ENCODE measurements around the gene UBE2V1. TPM values are rescaled to one million over a fixed set of nuclear protein-coding genes. Genes with fewer than 3 reads are reported as not detected.

Gene UBE2V1
- total and polyA plus RNA-seq, 2 of the 13 experiments (the other 11 are each of a cell fraction or from before 2014, with no cell fraction given) = 81.3 to 132 TPM

GRCh38 chr20:50138479-50139393 lies 25.8 kb upstream of the UBE2V1 start (continued):
- TF ChIP-seq MIER2 (CRISPR knock-in tag; IDR thresholded peaks at IDR 0.05) (no peak), DR1 (CRISPR knock-in tag; IDR thresholded peaks at IDR 0.05) (peak; percentile 24; the same call in 1 of the 2 replicates), ZNF251 (CRISPR knock-in tag; IDR thresholded peaks at IDR 0.05) (no peak), THAP8 (CRISPR knock-in tag; IDR thresholded peaks at IDR 0.05; ENCODE audit: borderline replicate concordance) (0 out of 2 replicates have a peak, but pooled peaks have one; percentile 45), ZNF788 (CRISPR knock-in tag; IDR thresholded peaks at IDR 0.05; ENCODE audit: borderline replicate concordance) (peak; percentile 11; the same call in 1 of the 2 replicates), NCOA2 (CRISPR knock-in tag; IDR thresholded peaks at IDR 0.05) (0 out of 2 replicates have a peak, but pooled peaks have one; percentile 25), YEATS4 (CRISPR knock-in tag; IDR thresholded peaks at IDR 0.05; ENCODE audit: borderline replicate concordance) (no peak), ZNF484 (CRISPR knock-in tag; IDR thresholded peaks at IDR 0.05; ENCODE audit: borderline replicate concordance, low read depth) (no peak), ZNF142 (CRISPR knock-in tag; IDR thresholded peaks at IDR 0.05) (no peak), ZZZ3 (CRISPR knock-in tag; IDR thresholded peaks at IDR 0.05; ENCODE audit: borderline replicate concordance) (0 out of 2 replicates have a peak, but pooled peaks have one; percentile 21), MZF1 (CRISPR knock-in tag; IDR thresholded peaks at IDR 0.05; ENCODE audit: borderline replicate concordance) (peak; percentile 63; the same call in 1 of the 2 replicates), NR3C1 (CRISPR knock-in tag; IDR thresholded peaks at IDR 0.05) (no peak), ZNF619 (CRISPR knock-in tag; IDR thresholded peaks at IDR 0.05) (0 out of 2 replicates have a peak, but pooled peaks have one; percentile 37), KDM3A (CRISPR knock-in tag; IDR thresholded peaks at IDR 0.05; ENCODE audit: low read depth) (0 out of 2 replicates have a peak, but pooled peaks have one; percentile 37), HNF4G (IDR thresholded peaks at IDR 0.05; ENCODE audit: borderline replicate concordance, low read depth, low read length) (peak; percentile 69; the same call in 1 of the 2 replicates), HNF4G (CRISPR knock-in tag; IDR thresholded peaks at IDR 0.05; ENCODE audit: borderline replicate concordance, low read depth) (no peak), PHF20 (CRISPR knock-in tag; IDR thresholded peaks at IDR 0.05) (no peak), KDM1A (CRISPR knock-in tag; IDR thresholded peaks at IDR 0.05) (peak; percentile 94), TMF1 (CRISPR knock-in tag; IDR thresholded peaks at IDR 0.05; ENCODE audit: low read depth) (no peak), ADNP (CRISPR knock-in tag; IDR thresholded peaks at IDR 0.05) (peak; percentile 84; the same call in 1 of the 2 replicates), ZNF607 (CRISPR knock-in tag; IDR thresholded peaks at IDR 0.05; ENCODE audit: borderline replicate concordance) (peak; percentile 55; the same call in 1 of the 2 replicates), HNRNPLL (IDR thresholded peaks at IDR 0.05; ENCODE audit: low read depth, low read length, poor library complexity, severe bottlenecking) (peak; percentile 38), ZNF589 (CRISPR knock-in tag; conservative IDR thresholded peaks at IDR 0.05) (no peak)
